Stimulated activated CD8-positive, alpha-beta memory T cell treated with anti-CD3 and anti-CD28 coated beads, Interleukin-4, amount 100 ng/mL, for 4 hours (primary cell): ENCODE results near the gene EPS8.

Experiments
- DNase-seq, 2 donors: peaks; one replicate each; pipeline ENCODE4 v3.0.0-alpha.2; 2020; ENCODE audit warnings: low read depth in 2 of 2, low spot score in 1 of 2

The EPS8 gene

DNA sequence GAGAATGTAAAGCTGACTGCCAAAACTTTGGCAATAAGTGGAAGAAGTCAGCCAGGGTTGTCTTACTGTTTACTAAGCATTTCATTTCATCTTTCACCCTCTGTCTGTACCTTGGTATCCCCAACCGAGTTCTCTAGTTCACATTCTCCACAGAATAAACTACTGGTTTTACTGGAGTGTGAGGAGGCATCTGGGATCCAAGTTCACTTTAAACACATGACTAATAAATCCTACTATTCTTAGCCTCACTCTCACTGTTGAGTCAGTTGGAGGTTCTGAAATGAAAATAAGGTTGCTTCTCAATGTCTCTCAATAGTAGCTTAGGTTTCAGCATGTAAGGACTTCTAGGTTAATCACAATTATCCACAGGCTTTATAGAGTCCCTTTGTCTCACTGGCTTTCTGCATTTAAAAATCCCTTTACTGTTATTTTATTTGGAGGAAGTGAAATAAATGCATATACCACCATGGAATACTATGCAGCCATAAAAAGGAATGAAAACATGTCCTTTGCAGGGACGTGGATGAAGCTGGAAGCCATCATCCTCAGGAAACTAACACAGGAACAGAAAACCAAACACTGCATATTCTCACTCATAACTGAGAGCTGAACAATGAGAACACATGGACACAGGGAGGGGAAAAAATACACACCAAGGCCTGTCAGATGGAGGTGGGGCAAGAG, 95.8 kb downstream of the EPS8 start:
- no peak for DNase-seq

DNA sequence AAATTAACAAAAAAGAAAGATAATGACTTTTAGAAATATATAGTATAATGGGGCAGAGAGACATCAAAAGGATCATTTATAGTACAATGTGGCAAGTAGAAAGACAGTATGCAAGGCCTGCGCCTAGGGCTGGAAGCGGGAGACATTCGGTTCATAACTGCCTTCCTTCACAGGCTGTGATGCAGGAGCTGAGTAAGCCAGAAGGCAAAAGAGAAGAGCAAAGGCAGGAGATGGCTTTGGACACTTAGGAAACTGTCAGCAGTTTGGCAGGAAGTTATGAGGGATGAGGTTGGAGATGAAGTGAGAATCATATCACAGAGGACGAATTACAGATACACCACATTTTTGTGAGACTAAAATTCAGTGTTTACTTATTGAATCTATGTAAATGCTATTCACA, 97.8 kb downstream of the EPS8 start:
- no peak for DNase-seq

DNA sequence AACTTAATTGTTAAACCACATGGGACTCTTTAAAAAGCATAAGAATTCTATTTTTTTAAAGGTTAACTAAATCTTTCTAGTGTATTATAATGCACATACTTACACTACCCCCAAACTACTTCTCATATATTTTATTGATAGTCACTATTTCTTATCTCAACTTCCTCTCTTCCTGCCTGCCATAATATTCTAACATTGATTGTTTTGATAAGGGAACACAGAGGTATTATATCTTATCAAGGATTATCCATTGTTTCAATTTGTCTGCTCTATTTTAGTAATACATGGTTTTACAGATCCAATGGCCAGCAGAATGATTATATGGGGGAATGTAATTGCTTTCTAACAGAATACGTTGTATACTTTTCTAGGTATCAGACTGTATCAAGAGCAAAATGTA, 98.9 kb downstream of the EPS8 start:
- no peak for DNase-seq

DNA sequence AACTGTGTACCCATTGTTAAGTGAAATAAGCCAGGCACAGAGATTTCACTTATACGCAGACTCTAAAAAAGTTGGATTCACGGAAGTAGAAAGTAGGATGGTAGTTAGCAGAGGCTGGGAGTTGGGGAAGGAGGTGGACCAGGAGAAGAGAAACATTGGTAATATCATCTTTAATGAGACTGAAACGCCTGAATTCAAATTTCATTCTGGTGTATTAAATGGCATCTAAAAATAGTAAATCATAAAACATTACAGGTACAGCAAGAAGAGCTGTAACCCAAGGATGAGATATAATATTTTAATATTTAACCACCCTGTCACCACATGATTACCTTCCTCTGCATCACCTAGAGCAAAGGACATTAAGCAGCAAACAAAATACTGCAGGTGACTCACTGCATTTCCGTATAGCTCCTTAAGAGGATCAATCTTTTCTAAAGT, 99.4 kb downstream of the EPS8 start:
- no peak for DNase-seq

DNA sequence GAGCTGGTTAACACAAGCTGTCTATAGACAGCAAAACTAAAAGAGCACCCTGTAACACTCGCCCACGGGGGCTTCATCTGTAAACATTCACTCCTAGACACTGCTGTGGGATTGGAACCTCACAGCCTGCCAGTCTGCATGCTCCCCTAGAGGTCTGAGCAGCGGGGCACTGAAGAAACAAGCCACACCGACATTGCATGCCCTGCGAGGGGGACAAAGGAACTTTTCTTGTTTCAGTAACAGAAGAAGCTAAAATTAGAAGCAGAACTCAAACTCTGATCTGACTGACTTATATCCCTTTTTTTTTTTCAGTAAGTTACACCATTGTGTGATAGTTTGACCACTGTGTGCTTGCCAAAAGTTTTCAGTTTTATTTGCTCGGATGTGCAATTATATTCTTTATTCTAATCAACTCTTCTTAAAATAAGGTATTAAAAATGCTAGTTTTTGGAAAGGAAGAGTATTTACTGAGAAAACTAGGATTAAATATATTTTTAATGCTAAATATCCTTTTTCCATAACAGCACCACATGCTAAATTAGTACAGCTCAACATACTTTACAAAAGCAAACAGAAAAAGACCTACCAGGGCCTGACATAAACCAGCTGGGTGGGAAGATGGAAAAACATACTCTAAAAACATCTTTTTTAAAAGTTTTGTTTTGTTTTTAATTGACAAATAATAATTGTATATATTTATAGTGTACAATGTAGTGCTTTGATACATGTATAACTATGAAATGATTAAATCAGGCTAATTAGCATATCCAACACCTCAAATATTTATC, 100.2 kb downstream of the EPS8 start:
- DNase-seq: no peak

- DNase-seq: no peak
Observed at GRCh38 chr12:15688202-15688736, 100.9 kb downstream of the EPS8 start.

GRCh38 chr12:15687583-15687982, 101.6 kb downstream of the EPS8 start:
- no peak for DNase-seq

DNA sequence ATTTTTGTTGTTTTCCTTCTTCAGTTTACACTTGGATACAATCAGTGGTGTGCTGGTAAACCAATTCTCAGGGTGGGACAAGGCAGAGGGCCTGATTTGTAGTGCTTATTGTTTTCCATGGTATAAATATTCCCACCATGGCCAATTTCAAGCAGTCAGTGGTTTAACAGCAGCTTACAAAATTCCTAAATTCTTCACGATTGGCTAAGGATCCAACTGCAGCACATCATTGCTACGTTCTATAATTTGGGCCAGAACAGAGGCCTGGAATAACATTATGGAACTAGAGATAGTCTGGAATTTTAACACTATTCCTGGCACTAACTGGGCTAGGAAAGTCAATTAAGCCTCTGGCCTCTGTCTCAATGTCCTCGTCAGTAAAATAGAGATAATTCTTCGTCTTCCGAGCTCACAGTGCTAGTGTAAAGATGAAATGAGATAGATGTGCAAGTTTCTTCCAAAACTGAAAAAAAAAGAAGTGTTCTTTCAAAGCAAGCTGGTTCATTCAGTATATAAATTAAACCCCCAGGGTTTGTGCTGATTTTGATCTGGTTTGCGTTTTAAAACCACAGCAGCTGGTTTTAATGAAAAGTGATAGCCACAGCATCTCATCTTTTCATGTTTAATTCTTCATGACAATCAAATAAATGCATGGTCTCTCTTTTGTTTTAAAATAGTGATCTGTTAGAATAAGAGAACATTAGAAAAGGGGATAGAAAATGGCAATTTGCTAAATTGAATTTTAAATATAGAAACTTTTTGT, 104.1 kb downstream of the EPS8 start:
- DNase-seq: no peak

- DNase-seq: no peak
Observed at GRCh38 chr12:15682826-15683225, 106.4 kb downstream of the EPS8 start.

DNA sequence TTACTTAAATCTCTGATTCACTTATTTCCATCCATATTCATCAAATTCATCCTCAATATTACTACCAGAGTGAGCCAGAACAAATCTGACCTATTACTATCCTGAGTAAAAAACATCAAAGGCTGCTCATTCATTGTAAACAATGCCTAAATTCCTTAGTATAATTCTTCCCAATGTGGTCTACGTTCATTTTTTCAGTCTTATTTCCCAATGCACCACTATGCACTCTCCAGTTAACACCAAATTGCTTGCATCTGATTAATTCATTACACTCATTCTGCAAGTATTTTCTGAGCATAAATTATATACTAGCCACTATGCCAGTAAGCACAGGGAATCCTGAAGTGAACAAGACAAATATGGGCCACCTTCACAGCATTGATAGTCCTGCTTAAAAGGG, 110.0 kb downstream of the EPS8 start:
- no peak for DNase-seq

DNA sequence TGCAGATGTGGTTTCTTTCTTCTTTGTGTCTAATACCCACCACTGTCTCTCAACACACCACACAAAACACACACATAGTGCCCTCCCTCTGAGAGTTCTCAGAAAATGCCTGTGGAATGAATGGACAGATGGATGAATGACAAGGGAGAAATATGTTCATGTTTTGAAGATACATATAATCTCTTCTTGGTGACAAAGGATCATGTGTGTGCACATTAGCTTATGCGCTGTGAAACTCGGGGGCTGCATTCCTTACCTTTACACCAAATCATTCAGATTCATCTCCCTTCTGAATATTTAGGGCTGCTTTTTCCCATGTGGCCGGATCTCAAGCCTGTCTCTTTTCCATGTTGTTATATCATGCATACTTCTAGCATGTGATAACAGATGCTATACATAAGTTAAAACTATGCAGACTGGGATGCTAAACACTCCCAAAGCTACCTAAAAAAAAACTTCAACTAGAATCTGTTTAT, 111.4 kb downstream of the EPS8 start:
- no peak for DNase-seq

DNA sequence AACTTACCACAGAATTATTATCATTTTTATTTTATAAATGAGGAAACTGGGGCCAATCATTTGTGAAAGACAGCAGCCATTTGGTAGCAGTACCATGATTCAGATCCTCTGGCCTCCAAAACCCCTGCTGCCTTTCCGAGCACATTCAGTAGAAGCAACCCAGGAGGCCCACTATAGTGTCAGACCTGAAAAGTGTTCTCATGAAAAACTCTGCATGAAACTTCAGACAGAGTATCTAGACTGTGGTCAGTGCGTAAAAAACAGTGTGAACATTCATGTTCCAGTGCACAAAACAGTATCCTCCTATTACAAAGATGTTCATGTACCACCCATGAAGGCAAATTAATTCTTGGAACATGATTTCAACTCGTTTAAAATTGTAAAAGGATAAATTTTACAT, 112.0 kb downstream of the EPS8 start:
- no peak for DNase-seq

DNA sequence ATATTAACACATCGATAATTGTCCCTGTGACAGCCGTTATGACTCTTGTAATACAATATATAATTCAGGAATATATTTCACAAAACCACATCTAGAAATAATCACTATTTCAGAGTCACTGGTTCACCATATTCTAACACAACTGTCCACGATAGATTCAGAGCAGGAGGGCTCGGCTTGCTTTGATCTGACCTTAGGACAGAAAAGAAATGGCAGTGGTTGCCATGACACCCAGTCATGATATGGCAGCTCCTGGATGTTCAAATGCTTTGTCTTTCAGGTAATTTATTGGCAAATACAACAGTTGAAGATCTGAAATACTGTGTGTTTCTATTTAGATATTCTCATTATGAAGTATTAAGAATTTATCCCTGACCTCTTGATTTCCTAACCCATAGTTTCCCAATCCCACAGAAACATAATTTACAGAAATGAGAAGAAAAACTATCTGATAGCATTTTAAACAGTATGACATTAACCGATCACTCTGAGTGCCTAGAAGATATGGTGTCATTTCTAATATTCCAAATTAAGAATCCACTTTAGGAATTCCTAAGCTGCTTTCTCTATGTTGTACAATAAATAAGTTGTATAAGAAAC, 116.4 kb downstream of the EPS8 start:
- no peak for DNase-seq

DNA sequence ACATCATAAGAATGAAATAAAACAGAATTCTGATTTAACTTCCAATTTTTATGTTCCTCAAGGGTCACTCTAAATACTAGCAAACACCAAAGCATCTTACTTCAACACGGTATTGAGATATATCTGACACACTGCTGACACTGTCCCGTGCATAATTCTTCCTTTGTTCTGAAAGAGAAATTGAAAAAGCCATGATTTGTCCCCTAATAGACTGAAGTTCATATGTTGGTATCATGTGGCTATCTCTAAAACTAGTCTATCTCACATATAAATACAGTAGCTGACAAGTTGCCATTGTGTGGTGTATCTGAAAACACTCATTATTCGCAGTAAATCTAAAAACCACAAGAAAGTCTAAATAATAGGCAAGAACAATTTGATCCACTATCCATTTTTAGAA, 118.4 kb downstream of the EPS8 start:
- no peak for DNase-seq

DNA sequence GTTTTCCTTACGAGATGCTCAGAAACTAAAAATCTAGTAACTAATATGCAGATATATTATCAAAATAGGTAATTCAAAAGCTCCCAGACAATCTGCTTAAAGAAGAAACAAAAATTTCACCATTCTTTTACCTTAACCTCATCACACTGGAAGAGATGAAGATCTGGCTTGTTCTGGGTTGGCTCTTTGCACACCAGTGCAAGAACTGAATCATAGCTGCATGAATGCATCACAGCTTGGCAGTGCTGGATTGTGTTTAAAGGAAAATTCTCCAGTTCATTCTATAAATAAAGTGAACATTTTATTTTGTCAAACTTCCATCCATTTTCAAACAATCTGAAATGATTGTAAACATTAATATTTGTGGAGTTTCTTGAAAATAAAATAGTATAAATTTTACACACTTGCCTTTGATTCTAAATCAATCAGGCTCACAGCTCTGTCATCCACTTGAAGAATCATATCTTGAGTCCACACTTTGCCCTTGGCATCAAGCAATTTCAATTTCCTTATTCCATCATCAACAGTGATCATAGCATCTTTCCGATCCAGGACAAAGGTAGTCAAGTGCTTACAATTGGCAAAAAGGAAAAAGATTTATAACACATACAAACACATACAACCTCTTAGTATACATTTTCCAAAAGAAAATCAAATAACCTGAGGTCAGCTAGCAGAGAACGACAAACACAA, 119.8 kb downstream of the EPS8 start:
- DNase-seq: no peak

GRCh38 chr12:15664491-15664890, 124.7 kb downstream of the EPS8 start:
- DNase-seq: no peak

- no peak for DNase-seq
Observed at GRCh38 chr12:15662983-15663659, 126.1 kb downstream of the EPS8 start.

DNA sequence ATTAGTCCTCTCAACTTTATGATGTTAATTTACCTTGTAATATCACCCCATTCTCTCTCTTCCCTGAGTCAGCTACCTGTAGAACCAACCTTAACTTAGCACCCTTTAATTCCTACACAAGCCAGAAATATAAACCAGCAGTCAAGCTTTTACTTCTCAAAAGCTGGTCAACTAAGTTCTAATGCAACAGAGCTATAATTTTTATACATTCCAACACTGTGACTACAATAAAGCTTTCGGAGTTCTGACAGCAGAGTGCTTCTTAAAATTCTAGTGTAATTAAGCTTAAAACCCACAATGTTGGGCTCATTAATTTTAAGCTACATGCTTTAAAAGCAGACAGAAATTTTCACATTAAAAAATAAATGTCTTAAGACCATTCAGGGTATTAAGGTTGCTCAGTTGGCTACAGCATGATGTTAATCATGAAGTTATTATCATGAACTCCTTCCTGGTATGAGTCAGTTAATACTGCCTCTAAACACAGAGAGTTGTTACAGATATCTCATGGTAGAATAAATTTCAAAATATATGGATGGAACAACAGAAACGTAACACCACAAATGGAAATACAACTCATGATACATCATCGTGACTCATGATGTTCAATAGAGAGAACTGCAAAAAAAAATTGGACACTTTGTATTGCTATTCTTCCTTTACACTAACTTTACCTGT, 126.7 kb downstream of the EPS8 start:
- no peak for DNase-seq

DNA sequence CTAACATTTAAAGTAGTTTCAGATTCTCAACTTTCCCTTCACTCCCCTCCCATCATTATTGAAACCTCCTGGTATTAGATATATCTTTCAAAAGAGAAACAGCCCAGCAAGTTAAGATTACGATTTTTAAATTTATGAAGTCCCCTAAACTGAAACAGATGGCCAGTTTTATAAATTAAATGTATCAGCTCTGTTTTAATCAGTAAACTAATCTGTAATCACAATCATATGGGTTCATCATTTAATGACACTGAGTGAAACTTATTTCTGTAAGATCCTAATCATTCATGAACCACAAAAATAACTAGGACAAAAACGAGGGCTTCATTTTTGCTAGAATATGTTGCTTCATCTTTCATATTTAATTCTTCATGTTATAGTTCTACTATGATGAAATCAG, 137.8 kb downstream of the EPS8 start:
- no peak for DNase-seq
